T-helper 1 cell treated with Interleukin-12 subunit alpha and Interleukin-12 subunit beta and Interleukin-4 antibody, amounts not matched to agents 30 μg/mL and 1 μg/mL, for 36 hours (primary cell): ENCODE measurements around the gene SMIM13.

Source experiments
- H3K27ac Mint-ChIP-seq: one replicate; pipeline ENCODE4 v1.8.0; 2021; ENCODE audit warnings: mild to moderate bottlenecking, mixed read lengths
- H3K27me3 Mint-ChIP-seq: one replicate; pipeline ENCODE4 v1.8.0; 2021; ENCODE audit warnings: low read depth, mixed read lengths
- H3K36me3 Mint-ChIP-seq: one replicate; pipeline ENCODE4 v1.8.0; 2021; ENCODE audit warnings: low read depth, mixed read lengths
- H3K4me1 Mint-ChIP-seq: one replicate; pipeline ENCODE4 v1.8.0; 2021; ENCODE audit warnings: low read depth, mixed read lengths
- H3K4me3 Mint-ChIP-seq: one replicate; pipeline ENCODE4 v1.8.0; 2021; ENCODE audit warnings: mild to moderate bottlenecking, moderate library complexity, mixed read lengths
- H3K9me3 Mint-ChIP-seq: one replicate; pipeline ENCODE4 v1.8.0; 2021; ENCODE audit warnings: mixed read lengths

Gene SMIM13

DNA sequence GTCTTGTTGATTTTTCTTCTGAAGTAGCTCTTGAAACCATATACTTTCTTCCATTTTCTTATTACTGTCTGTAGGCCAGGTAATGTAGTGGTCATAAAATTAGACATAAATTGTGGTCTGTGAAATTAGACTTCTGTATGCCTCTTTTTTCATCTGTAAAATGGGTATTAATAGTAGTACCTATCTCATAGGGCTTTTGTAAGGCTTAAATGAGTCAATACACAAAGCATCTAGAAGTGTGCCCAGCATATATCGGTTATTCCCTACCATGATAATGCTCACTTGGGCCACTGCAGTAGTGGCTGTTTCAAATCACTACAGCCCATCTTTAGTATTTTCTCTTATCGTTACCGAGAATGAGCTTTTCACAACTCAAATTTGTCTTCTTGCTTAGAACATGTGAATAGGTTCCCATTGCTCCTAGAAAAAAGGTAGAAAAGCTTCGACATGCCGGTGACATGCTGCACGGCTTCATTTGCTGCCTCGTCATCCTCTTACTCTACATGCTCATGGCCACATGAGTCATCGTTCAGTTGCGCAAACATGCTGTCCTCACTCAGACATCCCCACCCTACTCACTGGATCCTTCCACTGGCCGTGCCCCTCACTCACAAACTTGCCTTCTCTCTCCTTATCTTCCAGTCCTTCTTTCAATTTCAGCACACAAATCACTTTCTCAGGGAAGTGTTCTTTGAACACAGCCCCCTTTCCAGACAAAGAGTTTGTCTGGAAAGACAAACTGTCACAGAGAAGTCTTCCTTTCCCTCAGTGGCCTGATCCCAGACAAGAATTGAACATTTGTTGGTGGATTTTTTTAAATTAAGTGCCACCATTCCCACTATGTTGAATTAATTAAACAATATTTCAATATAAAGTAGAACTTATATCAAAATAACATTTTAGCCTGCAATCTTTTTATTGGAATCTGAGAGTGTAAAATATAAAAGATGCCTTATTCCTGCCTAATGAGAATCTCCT, 50.0 kb downstream of the SMIM13 start:
- Mint-ChIP-seq H3K27me3 (no peaks in the 10 kb centered on the region), H3K36me3 (no peaks in the 10 kb centered on the region), H3K4me1 (peaks cover 5% of the 10 kb centered on the region), H3K4me3 (no peak overlapping the region), H3K27ac (no peak overlapping the region), H3K9me3 (no peaks in the 10 kb centered on the region)

- no peak overlapping the region for H3K4me3 Mint-ChIP-seq
- H3K27ac Mint-ChIP-seq = no peak overlapping the region
- H3K27me3 Mint-ChIP-seq = no peaks in the 10 kb centered on the region
- no peaks in the 10 kb centered on the region for H3K36me3 Mint-ChIP-seq
- peaks cover 4% of the 10 kb centered on the region for H3K4me1 Mint-ChIP-seq
- H3K9me3 Mint-ChIP-seq = no peaks in the 10 kb centered on the region
Observed at GRCh38 chr6:11144393-11144851, 50.8 kb downstream of the SMIM13 start.

DNA sequence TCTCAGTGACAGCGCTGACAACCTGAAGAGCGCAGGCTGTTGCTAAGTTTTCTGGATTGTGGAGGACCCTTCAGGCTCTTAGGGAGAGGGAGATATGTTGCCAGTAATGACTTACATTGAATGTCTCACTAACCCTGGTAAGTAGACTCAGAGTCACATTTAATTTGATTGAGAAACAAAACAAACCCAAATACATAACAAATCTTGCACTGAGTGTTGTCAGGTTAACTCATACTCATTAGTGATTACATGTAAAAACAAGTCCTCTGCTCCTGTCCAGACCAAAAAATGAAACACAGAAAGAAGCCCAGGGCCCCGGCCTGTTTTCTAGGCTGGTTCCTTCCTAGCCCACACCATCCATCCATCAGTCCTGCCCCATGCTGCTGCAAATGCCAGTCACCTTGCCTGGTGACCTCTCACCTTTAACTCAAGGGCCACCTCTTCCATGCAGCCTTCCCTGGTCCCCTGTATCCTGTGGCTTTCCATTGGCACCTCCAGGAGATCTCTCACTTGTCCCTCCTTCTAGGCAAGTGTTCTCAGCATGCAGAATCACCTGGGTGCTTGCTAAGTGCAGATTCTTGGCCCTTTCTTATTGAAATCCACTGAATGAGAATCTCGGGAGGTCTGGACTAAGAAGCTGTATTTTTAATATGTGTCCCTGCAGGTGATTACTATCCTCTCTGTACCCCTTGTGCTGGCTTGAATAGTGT, 52.6 kb downstream of the SMIM13 start:
- Mint-ChIP-seq H3K4me1 (peaks cover 4% of the 10 kb centered on the region), H3K27me3 (no peaks in the 10 kb centered on the region), H3K36me3 (no peaks in the 10 kb centered on the region), H3K4me3 (no peak overlapping the region), H3K9me3 (no peaks in the 10 kb centered on the region), H3K27ac (no peak overlapping the region)

- H3K4me3 Mint-ChIP-seq = no peak overlapping the region
- H3K9me3 Mint-ChIP-seq = no peaks in the 10 kb centered on the region
Observed at GRCh38 chr6:11149551-11149950, 55.9 kb downstream of the SMIM13 start.

GRCh38 chr6:11151488-11151887, 57.9 kb downstream of the SMIM13 start:
- peaks cover 20% of the 10 kb centered on the region for H3K27me3 Mint-ChIP-seq
- no peak overlapping the region for H3K4me3 Mint-ChIP-seq
- no peaks in the 10 kb centered on the region for H3K36me3 Mint-ChIP-seq
- no peaks in the 10 kb centered on the region for H3K9me3 Mint-ChIP-seq
- peaks cover 10% of the 10 kb centered on the region for H3K4me1 Mint-ChIP-seq
- H3K27ac Mint-ChIP-seq = no peak overlapping the region

More at GRCh38 chr6:11149551-11149950, 55.9 kb downstream of the SMIM13 start:
- Mint-ChIP-seq H3K4me1 (peaks cover 7% of the 10 kb centered on the region), H3K36me3 (no peaks in the 10 kb centered on the region), H3K27me3 (peaks cover 4% of the 10 kb centered on the region), H3K27ac (no peak overlapping the region)

- no peaks in the 10 kb centered on the region for H3K9me3 Mint-ChIP-seq
- no peak overlapping the region for H3K27ac Mint-ChIP-seq
- H3K36me3 Mint-ChIP-seq = no peaks in the 10 kb centered on the region
Observed at GRCh38 chr6:11152581-11152980, 58.9 kb downstream of the SMIM13 start.

DNA sequence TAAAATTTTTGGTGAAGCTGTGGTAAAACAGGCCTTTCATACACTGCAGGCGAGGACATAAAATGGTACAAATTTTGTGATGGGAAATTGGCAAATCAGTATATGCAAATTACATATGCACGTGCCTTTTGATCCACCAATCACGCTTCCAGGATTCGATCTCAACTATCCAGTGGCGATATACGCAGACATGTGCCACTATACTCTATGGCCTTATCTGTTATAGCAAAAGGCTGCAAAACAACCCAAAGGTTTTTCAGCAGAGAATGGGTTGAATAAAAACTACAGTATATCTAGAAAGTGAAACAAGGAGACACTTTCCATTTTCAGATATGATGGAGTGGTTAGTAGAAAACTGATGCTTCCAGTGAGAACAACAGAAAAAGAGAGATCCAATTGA, 59.8 kb downstream of the SMIM13 start:
- Mint-ChIP-seq H3K36me3 (no peaks in the 10 kb centered on the region), H3K9me3 (no peaks in the 10 kb centered on the region), H3K27me3 (peaks cover 26% of the 10 kb centered on the region), H3K4me3 (peak overlapping the region; percentile 85), H3K4me1 (peaks cover 10% of the 10 kb centered on the region), H3K27ac (no peak overlapping the region)

More at GRCh38 chr6:11152581-11152980, 58.9 kb downstream of the SMIM13 start:
- peaks cover 10% of the 10 kb centered on the region for H3K4me1 Mint-ChIP-seq
- H3K27me3 Mint-ChIP-seq = peaks cover 26% of the 10 kb centered on the region
- no peak overlapping the region for H3K4me3 Mint-ChIP-seq

- Mint-ChIP-seq H3K4me1 (peaks cover 10% of the 10 kb centered on the region), H3K27ac (no peak overlapping the region), H3K36me3 (no peaks in the 10 kb centered on the region), H3K4me3 (no peak overlapping the region), H3K27me3 (peaks cover 26% of the 10 kb centered on the region), H3K9me3 (no peaks in the 10 kb centered on the region)
Observed at GRCh38 chr6:11155589-11155988, 62.0 kb downstream of the SMIM13 start.

- H3K4me3 Mint-ChIP-seq = no peak overlapping the region
- H3K27me3 Mint-ChIP-seq = peaks cover 17% of the 10 kb centered on the region
- peaks cover 18% of the 10 kb centered on the region for H3K4me1 Mint-ChIP-seq
- H3K9me3 Mint-ChIP-seq = no peaks in the 10 kb centered on the region
- H3K27ac Mint-ChIP-seq = no peak overlapping the region
- H3K36me3 Mint-ChIP-seq = no peaks in the 10 kb centered on the region
Observed at GRCh38 chr6:11160199-11160598, 66.6 kb downstream of the SMIM13 start.

- Mint-ChIP-seq H3K9me3 (no peaks in the 10 kb centered on the region), H3K36me3 (no peaks in the 10 kb centered on the region), H3K27me3 (peaks cover 9% of the 10 kb centered on the region), H3K4me3 (no peak overlapping the region), H3K4me1 (peaks cover 23% of the 10 kb centered on the region), H3K27ac (no peak overlapping the region)
Observed at GRCh38 chr6:11161031-11161956, 67.7 kb downstream of the SMIM13 start.

- Mint-ChIP-seq H3K27ac (no peak overlapping the region), H3K4me1 (peaks cover 23% of the 10 kb centered on the region), H3K4me3 (no peak overlapping the region), H3K36me3 (no peaks in the 10 kb centered on the region), H3K27me3 (peaks cover 1% of the 10 kb centered on the region), H3K9me3 (no peaks in the 10 kb centered on the region)
Observed at GRCh38 chr6:11162262-11162661, 68.6 kb downstream of the SMIM13 start.

GRCh38 chr6:11163932-11164331, 70.3 kb downstream of the SMIM13 start:
- Mint-ChIP-seq H3K9me3 (no peaks in the 10 kb centered on the region), H3K4me1 (peaks cover 23% of the 10 kb centered on the region), H3K27me3 (no peaks in the 10 kb centered on the region), H3K4me3 (no peak overlapping the region), H3K27ac (peak overlapping the region; percentile 64), H3K36me3 (no peaks in the 10 kb centered on the region)

DNA sequence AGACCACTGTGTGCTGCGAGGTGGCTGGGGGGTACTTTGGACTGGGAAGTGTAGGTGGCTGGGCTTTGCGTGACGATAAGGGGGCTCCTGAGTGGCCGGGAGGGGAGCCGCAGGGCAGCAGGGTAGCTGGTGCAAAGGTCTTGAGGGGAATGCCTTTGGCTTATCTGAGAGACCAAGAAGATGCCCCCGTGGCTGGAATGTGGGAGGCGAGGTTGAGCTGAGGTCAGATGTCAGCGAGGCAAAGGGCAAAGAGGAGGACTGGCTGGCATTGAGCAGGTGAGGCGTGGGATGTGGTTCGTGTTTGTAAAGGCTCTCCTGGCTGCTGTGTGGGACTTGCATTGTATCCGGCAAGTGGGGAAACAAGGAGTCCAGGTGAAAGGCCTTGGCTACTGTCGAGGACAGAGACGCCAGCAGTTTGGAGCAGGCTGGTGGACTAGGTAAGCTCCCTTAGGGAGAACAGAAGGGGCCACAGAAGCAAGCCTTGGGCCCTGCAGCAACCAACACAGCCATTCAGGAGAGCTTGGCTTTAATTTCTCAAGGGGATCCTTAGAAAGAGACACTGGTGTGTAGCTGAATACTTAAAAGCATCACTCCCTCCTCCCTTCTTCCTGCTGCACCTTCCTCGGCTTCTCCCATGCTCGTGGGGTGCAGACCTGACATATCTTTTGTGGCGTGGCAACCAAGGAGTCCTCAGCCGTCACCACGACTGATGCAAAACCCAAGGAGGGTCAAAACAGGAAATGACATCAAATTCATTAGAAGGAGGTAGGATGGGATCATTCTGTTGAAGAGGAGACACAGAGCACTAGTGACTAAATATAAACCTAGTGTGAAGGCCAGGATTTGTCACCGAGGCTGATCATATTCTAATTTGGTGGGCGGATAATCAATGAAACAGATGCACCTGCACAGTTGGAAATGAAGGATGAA, 71.3 kb downstream of the SMIM13 start:
- H3K27me3 Mint-ChIP-seq = no peaks in the 10 kb centered on the region
- H3K27ac Mint-ChIP-seq = peak overlapping the region; percentile 81
- peaks cover 23% of the 10 kb centered on the region for H3K4me1 Mint-ChIP-seq
- H3K4me3 Mint-ChIP-seq = peak overlapping the region; percentile 40
- no peaks in the 10 kb centered on the region for H3K9me3 Mint-ChIP-seq
- H3K36me3 Mint-ChIP-seq = no peaks in the 10 kb centered on the region
